Stimulated activated CD8-positive, alpha-beta memory T cell treated with anti-CD3 and anti-CD28 coated beads, Interleukin-7, amount 100 ng/mL, for 4 hours (primary cell): Measurements from ENCODE around the gene MYO1F.

Experiments used
- DNase-seq, 2 donors: peaks; one replicate each; pipeline ENCODE4 v3.0.0-alpha.2; 2020; ENCODE audit warnings: low read depth in 2 of 2

Gene MYO1F

GRCh38 chr19:8491574-8491973 lies 85.7 kb downstream of the MYO1F start:
- DNase-seq = no peak

GRCh38 chr19:8490873-8491272 lies 86.4 kb downstream of the MYO1F start:
- no peak for DNase-seq

- DNase-seq = no peak
Measured at GRCh38 chr19:8490395-8490760, 86.9 kb downstream of the MYO1F start.

- DNase-seq = no peak
Measured at GRCh38 chr19:8489561-8490394, 87.5 kb downstream of the MYO1F start.

GRCh38 chr19:8488365-8488764 lies 88.9 kb downstream of the MYO1F start:
- no peak for DNase-seq

GRCh38 chr19:8487137-8487851 lies 89.9 kb downstream of the MYO1F start:
- DNase-seq = peak; percentile 6 to 46

GRCh38 chr19:8486661-8487136 lies 90.5 kb downstream of the MYO1F start:
- DNase-seq = no peak

GRCh38 chr19:8485561-8486371 lies 91.5 kb downstream of the MYO1F start:
- DNase-seq = no peak

- no peak for DNase-seq
Measured at GRCh38 chr19:8484331-8484894, 92.8 kb downstream of the MYO1F start.

- DNase-seq = no peak
Measured at GRCh38 chr19:8483165-8483564, 94.1 kb downstream of the MYO1F start.

- DNase-seq = no peak
Measured at GRCh38 chr19:8482696-8483095, 94.5 kb downstream of the MYO1F start.

- DNase-seq = no peak
Measured at GRCh38 chr19:8481616-8482015, 95.6 kb downstream of the MYO1F start.

- DNase-seq = no peak
Measured at GRCh38 chr19:8481201-8481600, 96.0 kb downstream of the MYO1F start.

- no peak for DNase-seq
Measured at GRCh38 chr19:8478598-8478997, 98.6 kb downstream of the MYO1F start.

GRCh38 chr19:8477889-8478288 lies 99.4 kb downstream of the MYO1F start:
- no peak for DNase-seq

- DNase-seq = no peak
Measured at GRCh38 chr19:8476524-8476923, 100.7 kb downstream of the MYO1F start.

GRCh38 chr19:8475005-8475404 lies 102.2 kb downstream of the MYO1F start:
- no peak for DNase-seq

GRCh38 chr19:8473648-8474476 lies 103.4 kb downstream of the MYO1F start:
- no peak for DNase-seq
